Endothelial cell of umbilical vein (primary cell): ENCODE measurements around the gene RIMBP2. TPM values are rescaled to one million over a fixed set of nuclear protein-coding genes. Genes with fewer than 3 reads are reported as not detected.

Source experiments
- BruUV-seq: library from RNA; stranded (reverse); fragments of 400-500 nt; replicated peaks from 2 replicates; lab custom pipeline; 2021; lab: Mats Ljungman, UMichigan
- CTCF ChIA-PET: fragments of 300-600, 350-600 bp; sonication (Branson Sonifier 250); formaldehyde crosslinking; loops from one replicate; lab custom pipeline; 2021; ENCODE audit warnings: antibody characterized with exemption, inconsistent platforms; lab: Charles Lee
- POLR2A ChIA-PET: fragments of 300-600, 350-600 bp; sonication (Branson Sonifier 250); formaldehyde crosslinking; loops from one replicate; lab custom pipeline; 2021; ENCODE audit warnings: antibody characterized with exemption, inconsistent platforms; lab: Charles Lee
- DNase-seq: peaks from one replicate; pipeline ENCODE4 v3.0.0-alpha.2; 2011; ENCODE audit warnings: low read depth, low spot score
- FAIRE-seq: peaks from 2 replicates; lab custom pipeline; 2011; peaks lifted over from hg19 to GRCh38; lab: Jason Lieb, UNC
- H2AFZ ChIP-seq: 2 replicates; pipeline ENCODE4 v1.6.0; 2012; ENCODE audit warnings: low read depth, low read length, control low read depth, inconsistent platforms
- H3K27ac ChIP-seq: 2 replicates; pipeline ENCODE4 v1.5.1; 2011; ENCODE audit warnings: low read depth, mild to moderate bottlenecking, control low read depth, low read length, moderate library complexity; ENCODE audit not compliant: insufficient read depth
- H3K27me3 ChIP-seq, 2 experiments: 2 replicates each; pipeline versions ENCODE4 v1.6.0 to v1.6.1; 2011; ENCODE audit warnings: low read length in 2 of 2, mixed read lengths in 1 of 2; ENCODE audit not compliant: control insufficient read depth in 2 of 2, insufficient read depth in 2 of 2
- H3K36me3 ChIP-seq, 2 experiments: 2 replicates in 1 of 2; 3 replicates in 1 of 2; pipeline ENCODE4 v1.5.1; 2011; ENCODE audit warnings: low read length in 2 of 2, mild to moderate bottlenecking in 1 of 2, moderate library complexity in 1 of 2; ENCODE audit not compliant: control insufficient read depth in 2 of 2, insufficient read depth in 2 of 2; ENCODE audit errors: extremely low read depth in 1 of 2
- H3K4me1 ChIP-seq: 3 replicates; pipeline ENCODE4 v1.5.1; 2011; ENCODE audit warnings: mild to moderate bottlenecking, low read length; ENCODE audit not compliant: control insufficient read depth, insufficient read depth; ENCODE audit errors: extremely low read depth
- H3K4me2 ChIP-seq: 2 replicates; pipeline ENCODE4 v1.6.1; 2011; ENCODE audit warnings: low read length, control low read depth, mixed read lengths; ENCODE audit not compliant: insufficient read depth
- H3K4me3 ChIP-seq, 3 experiments: fragments of 200-600 bp in 1 of 3; sonication (generic), shearing (Covaris generic) in 1 of 3; replicated peaks in 1 of 3; 2 replicates each; pipeline ENCODE4 v1.5.1; 2011 to 2016; ENCODE audit warnings: control low read depth in 3 of 3, low read length in 3 of 3, mild to moderate bottlenecking in 2 of 3, inconsistent platforms in 1 of 3, low read depth in 1 of 3, moderate library complexity in 1 of 3; ENCODE audit not compliant: insufficient read depth in 1 of 3
- H3K79me2 ChIP-seq: 2 replicates; pipeline ENCODE4 v1.6.0; 2012; ENCODE audit warnings: low read length, inconsistent platforms; ENCODE audit not compliant: control insufficient read depth, insufficient read depth
- H3K9ac ChIP-seq: replicated peaks from 2 replicates; pipeline ENCODE3; 2011; ENCODE audit warnings: low read length, control low read depth; ENCODE audit not compliant: insufficient read depth; ENCODE audit errors: extremely low read depth
- H3K9me1 ChIP-seq: replicated peaks from 3 replicates; pipeline ENCODE4 v1.6.0; 2011; ENCODE audit warnings: mild to moderate bottlenecking, low read length; ENCODE audit not compliant: control insufficient read depth, insufficient read depth; ENCODE audit errors: extremely low read depth
- H3K9me3 ChIP-seq: replicated peaks from 2 replicates; pipeline ENCODE4 v1.5.1; 2012; ENCODE audit warnings: low read length, inconsistent platforms; ENCODE audit not compliant: control insufficient read depth, insufficient read depth
- H4K20me1 ChIP-seq: replicated peaks from 2 replicates; pipeline ENCODE3; 2011; ENCODE audit warnings: mild to moderate bottlenecking, low read length; ENCODE audit not compliant: control insufficient read depth, insufficient read depth; ENCODE audit errors: extremely low read depth
- CTCF ChIP-seq, 2 donors: IDR thresholded peaks; 1 replicate in 1 of 2; 2 replicates in 1 of 2; pipeline ENCODE4 v1.5.1; 2011; ENCODE audit warnings: low read length in 2 of 2, mild to moderate bottlenecking in 2 of 2, moderate library complexity in 2 of 2, control low read depth in 1 of 2, inconsistent platforms in 1 of 2, low read depth in 1 of 2; ENCODE audit not compliant: insufficient read depth in 1 of 2; ENCODE audit errors: extremely low read depth in 1 of 2
- EZH2 ChIP-seq: IDR thresholded peaks from 2 replicates; pipeline ENCODE4 v1.6.1; 2012; ENCODE audit warnings: borderline replicate concordance, low read depth, mild to moderate bottlenecking, moderate library complexity, low read length, inconsistent platforms; ENCODE audit not compliant: severe bottlenecking
- FOS ChIP-seq: IDR thresholded peaks from 2 replicates; pipeline ENCODE4 v1.6.1; 2011; ENCODE audit warnings: mild to moderate bottlenecking, low read length, moderate library complexity, borderline replicate concordance; ENCODE audit not compliant: insufficient read depth
- GATA2 ChIP-seq: IDR thresholded peaks from 2 replicates; pipeline ENCODE4 v1.7.0; 2011; ENCODE audit warnings: low read depth, mild to moderate bottlenecking, moderate library complexity, mixed read lengths, low read length; ENCODE audit not compliant: insufficient read length, insufficient read depth
- JUN ChIP-seq: IDR thresholded peaks from 2 replicates; pipeline ENCODE4 v1.6.1; 2011; ENCODE audit warnings: borderline replicate concordance, low read depth; ENCODE audit not compliant: insufficient read length, insufficient read depth
- MAX ChIP-seq: IDR thresholded peaks from 2 replicates; pipeline ENCODE4 v1.6.1; 2011; ENCODE audit not compliant: insufficient read depth, insufficient read length
- MYC ChIP-seq: IDR thresholded peaks from one replicate; pipeline ENCODE4 v1.6.1; 2011; ENCODE audit warnings: mild to moderate bottlenecking, low read depth, low read length
- POLR2A ChIP-seq: IDR thresholded peaks from 2 replicates; pipeline ENCODE4 v1.6.1; 2012; ENCODE audit warnings: low read depth, mild to moderate bottlenecking, control low read depth, low read length
- POLR2AphosphoS5 ChIP-seq: IDR thresholded peaks from 2 replicates; pipeline ENCODE4 v1.6.1; 2012; ENCODE audit warnings: low read depth, mild to moderate bottlenecking, control low read depth, low read length, moderate library complexity; ENCODE audit not compliant: insufficient read depth
- dilution Hi-C: fragments of 300-500 bp; cut with MboI; formaldehyde crosslinking; loops from one replicate; pipeline ENCODE4 v1.15.0; 2019; ENCODE audit warnings: low sequenced_read_pairs; ENCODE audit not compliant: extremely low pct_ligation_motif_present
- intact Hi-C: fragments of 100-400 bp; cut with micrococcal nuclease; formaldehyde crosslinking; loops from one replicate; pipeline ENCODE4 v1.10.0; 2022
- polyA plus RNA-seq, 4 experiments: library from polyadenylated mRNA; depleted of rRNA in 3 of 4; stranded (reverse) in 3 of 4; unstranded in 1 of 4; fragments of >200 nt; gene quantifications; 2 replicates each; pipeline versions ENCODE4 v1.2.1 to v1.2.3, GENCODE V29; 2011 to 2012; ENCODE audit warnings: missing spikeins in 1 of 4
- total RNA-seq: library from RNA; stranded (reverse); gene quantifications from 2 replicates; pipeline ENCODE4 v1.2.3, GENCODE V29; 2021

Gene RIMBP2
- total and polyA plus RNA-seq, 2 donors (not counting 3 experiments of a cell fraction or from before 2014, with no cell fraction given), result 0.04 TPM; not detected in 1

GRCh38 chr12:130636370-130636769 lies 79.7 kb downstream of the RIMBP2 start:
- no peak for DNase-seq
- peaks cover 3% of the 10 kb centered on the region for H3K9me3 ChIP-seq
- ChIA-PET POLR2A (no interaction called here), CTCF (no interaction called here)
- H3K9ac ChIP-seq, result no peak overlapping the region
- no peak overlapping the region for H3K27ac ChIP-seq
- no peaks in the 10 kb centered on the region for H4K20me1 ChIP-seq
- intact Hi-C loops, result no loop called here
- no peak overlapping the region for H3K4me2 ChIP-seq
- no peaks in the 10 kb centered on the region for H3K4me1 ChIP-seq
- FAIRE-seq, result no peak
- BruUV-seq, result no TSS peak
- H3K79me2 ChIP-seq, result no peaks in the 10 kb centered on the region
- no peaks in the 10 kb centered on the region for H3K36me3 ChIP-seq
- no peaks in the 10 kb centered on the region for H3K27me3 ChIP-seq
- H2AFZ ChIP-seq, result no peak overlapping the region
- H3K9me1 ChIP-seq, result no peaks in the 10 kb centered on the region
- dilution Hi-C loops, result no loop called here
- no peak for TF ChIP-seq MYC
- no peak for TF ChIP-seq CTCF (IDR thresholded peaks at IDR 0.05; ENCODE audit: extremely low read depth in 1 of 2, insufficient read depth in 1 of 2, low read depth in 1 of 2, low read length in 2 of 2)
- no peak for TF ChIP-seq MAX
- TF ChIP-seq POLR2A, result no peak
- H3K4me3 ChIP-seq, result no peak overlapping the region

GRCh38 chr12:130634866-130635265 lies 81.2 kb downstream of the RIMBP2 start:
- Histone ChIP-seq H3K4me1 (no peaks in the 10 kb centered on the region), H3K36me3 (no peaks in the 10 kb centered on the region), H3K9me3 (no peaks in the 10 kb centered on the region), H3K79me2 (no peaks in the 10 kb centered on the region), H3K27ac (no peak overlapping the region), H3K27me3 (no peaks in the 10 kb centered on the region), H4K20me1 (no peaks in the 10 kb centered on the region), H3K9ac (no peak overlapping the region), H3K9me1 (no peaks in the 10 kb centered on the region), H3K4me2 (no peak overlapping the region), H3K4me3 (no peak overlapping the region), H2AFZ (no peak overlapping the region)
- POLR2A ChIA-PET, result no interaction called here
- FAIRE-seq (no peak), DNase-seq (no peak)
- CTCF ChIA-PET, result no interaction called here
- dilution Hi-C loops, result no loop called here
- BruUV-seq, result no TSS peak
- TF ChIP-seq POLR2A (no peak), JUN (no peak), EZH2 (no peak), MAX (no peak), CTCF (IDR thresholded peaks at IDR 0.05; ENCODE audit: extremely low read depth in 1 of 2, insufficient read depth in 1 of 2, low read depth in 1 of 2, low read length in 2 of 2) (no peak), FOS (no peak), POLR2AphosphoS5 (no peak), MYC (no peak), GATA2 (no peak)
- intact Hi-C loops, result no loop called here
